NOMO-1 treated with dmso at 0.1 percent for 144 hours (cell line): Measurements from ENCODE around the gene JMJD8.

ENCODE experiments used
- DNase-seq: peaks from one replicate; lab custom pipeline; 2025; ENCODE audit not compliant: unreplicated experiment; lab: John Stamatoyannopoulos, UW

The JMJD8 gene

GRCh38 chr16:642189-643049 is 41.7 kb downstream of the JMJD8 start:
- peak; percentile 18 for DNase-seq

- DNase-seq = peak; percentile 67
Observed at GRCh38 chr16:641326-642188, 42.6 kb downstream of the JMJD8 start, which contains the start of gene MCRIP2. Gene MCRIP2, plus strand, starts transcription at chr16:641828. Its CDS starts 164 bp downstream, at chr16:641992.

GRCh38 chr16:640614-641013 is 43.5 kb downstream of the JMJD8 start:
- no peak for DNase-seq

- DNase-seq = no peak
Observed at GRCh38 chr16:638836-639235, 45.3 kb downstream of the JMJD8 start.

GRCh38 chr16:638034-638543 is 46.0 kb downstream of the JMJD8 start:
- no peak for DNase-seq

- no peak for DNase-seq
Observed at GRCh38 chr16:637081-638018, 46.8 kb downstream of the JMJD8 start.

GRCh38 chr16:636206-637080 is 47.7 kb downstream of the JMJD8 start, which contains the start of gene METTL26:
Gene METTL26, minus strand, starts transcription at chr16:636305. Its CDS starts 15 bp downstream, at chr16:636290.
- peak; percentile 90 for DNase-seq

- DNase-seq = no peak
Observed at GRCh38 chr16:635573-636205, 48.4 kb downstream of the JMJD8 start.

- DNase-seq = no peak
Observed at GRCh38 chr16:634996-635395, 49.1 kb downstream of the JMJD8 start.

GRCh38 chr16:634051-634670 is 50.0 kb downstream of the JMJD8 start:
- no peak for DNase-seq

GRCh38 chr16:633336-634050 is 50.6 kb downstream of the JMJD8 start:
- no peak for DNase-seq

GRCh38 chr16:632486-633335 is 51.4 kb downstream of the JMJD8 start:
- DNase-seq = no peak

GRCh38 chr16:631808-632358 is 52.3 kb downstream of the JMJD8 start:
- no peak for DNase-seq
